K562 (cell line): ENCODE results near the gene NRCAM. TPM values are rescaled to one million over a fixed set of nuclear protein-coding genes. Genes with fewer than 3 reads are reported as not detected.

ENCODE experiments used
- ATAC-seq: fragments of 200-7000 bp; cut with Tn5 transposase; 3 replicates; pipeline ENCODE4 v1.9.1; 2020; ENCODE audit warnings: moderate library complexity
- BruUV-seq: library from RNA; stranded (reverse); fragments of 400-500 nt; replicated peaks from 2 replicates; lab custom pipeline; 2021; lab: Mats Ljungman, UMichigan
- CTCF ChIA-PET: fragments of 300-600 bp; formaldehyde crosslinking; extraction: SDS; loops from one replicate; lab custom pipeline; 2021; ENCODE audit warnings: low intra/inter-chr PET ratio; lab: Yijun Ruan, JAX
- POLR2A ChIA-PET: fragments of 300-600, 350-650 bp; sonication (Branson Sonifier 250); formaldehyde crosslinking; extraction: SDS; loops from one replicate; lab custom pipeline; 2021; ENCODE audit warnings: antibody characterized with exemption, inconsistent platforms; lab: Yijun Ruan, JAX
- DNase-seq, 4 experiments: peaks; one replicate each; pipeline versions ENCODE4 v3.0.0 to v3.0.0-alpha.2; 2011 to 2018; ENCODE audit warnings: low spot score in 3 of 4, mixed read lengths in 3 of 4; ENCODE audit errors: extremely low read depth in 1 of 4
- FAIRE-seq: peaks from 2 replicates; lab custom pipeline; 2011; peaks lifted over from hg19 to GRCh38; lab: Jason Lieb, UNC
- H2AFZ ChIP-seq: 2 replicates; pipeline ENCODE4 v1.6.0; 2011; ENCODE audit warnings: low read depth, low read length, control low read depth, inconsistent platforms
- H3K27ac ChIP-seq: fragments of 200-600 bp; 3 replicates; pipeline ENCODE4 v1.8.0; 2011; ENCODE audit warnings: low read depth, mild to moderate bottlenecking, control low read depth, inconsistent platforms, low read length, moderate library complexity, mixed read lengths; ENCODE audit errors: extremely low read depth
- H3K27me3 ChIP-seq, 2 experiments: fragments of 300-600 bp in 1 of 2; 2 replicates in 1 of 2; 3 replicates in 1 of 2; pipeline versions ENCODE4 v1.6.0 to v1.8.0; 2011; ENCODE audit warnings: inconsistent platforms in 2 of 2, low read length in 2 of 2, mild to moderate bottlenecking in 1 of 2, mixed read lengths in 1 of 2, moderate library complexity in 1 of 2; ENCODE audit not compliant: control insufficient read depth in 2 of 2, insufficient read depth in 2 of 2
- H3K36me3 ChIP-seq: fragments of 300-600 bp; 3 replicates; pipeline ENCODE4 v1.8.0; 2011; ENCODE audit warnings: mild to moderate bottlenecking, low read length, inconsistent platforms; ENCODE audit not compliant: control insufficient read depth, insufficient read depth
- H3K4me1 ChIP-seq, 2 experiments: fragments of 200-600 bp in 1 of 2; replicated peaks in 1 of 2; 2 replicates in 1 of 2; 3 replicates in 1 of 2; pipeline versions ENCODE4 v1.5.1 to v1.8.0; 2011; ENCODE audit warnings: inconsistent platforms in 2 of 2, low read length in 2 of 2, mild to moderate bottlenecking in 1 of 2, mixed read lengths in 1 of 2, moderate library complexity in 1 of 2; ENCODE audit not compliant: control insufficient read depth in 2 of 2, insufficient read depth in 2 of 2
- H3K4me2 ChIP-seq: 2 replicates; pipeline ENCODE4 v1.6.1; 2011; ENCODE audit warnings: low read length, control low read depth, inconsistent platforms, mixed read lengths; ENCODE audit not compliant: insufficient read depth
- H3K4me3 ChIP-seq: fragments of 200-600 bp; sonication (generic), shearing (Covaris generic); 2 replicates; pipeline ENCODE4 v1.5.1; 2016; ENCODE audit warnings: control low read depth, inconsistent platforms
- H3K79me2 ChIP-seq: fragments of 200-600 bp; 3 replicates; pipeline ENCODE4 v1.8.0; 2011; ENCODE audit warnings: low read length, inconsistent platforms; ENCODE audit not compliant: control insufficient read depth, insufficient read depth
- H3K9ac ChIP-seq, 2 experiments: 2 replicates each; pipeline versions ENCODE4 v1.6.0 to v1.6.1; 2011; ENCODE audit warnings: low read depth in 2 of 2, low read length in 2 of 2, control low read depth in 1 of 2, inconsistent platforms in 1 of 2, mild to moderate bottlenecking in 1 of 2, mixed read lengths in 1 of 2; ENCODE audit not compliant: insufficient read depth in 1 of 2
- H3K9me1 ChIP-seq: one replicate; pipeline ENCODE4 v1.6.0; 2011; ENCODE audit warnings: inconsistent platforms, mild to moderate bottlenecking, low read length, moderate library complexity; ENCODE audit not compliant: control insufficient read depth, insufficient read depth
- H3K9me3 ChIP-seq: replicated peaks from 2 replicates; pipeline ENCODE4 v1.5.1; 2011; ENCODE audit warnings: low read depth, low read length, inconsistent platforms; ENCODE audit not compliant: control insufficient read depth, insufficient read depth
- H4K20me1 ChIP-seq: replicated peaks from 2 replicates; pipeline ENCODE4 v1.6.1; 2011; ENCODE audit warnings: low read length, inconsistent platforms, mixed read lengths; ENCODE audit not compliant: control insufficient read depth, insufficient read depth
- CBX8 ChIP-seq: fragments of 200-600 bp; sonication (generic); IDR thresholded peaks from 2 replicates; pipeline ENCODE4 v1.6.1; 2012; ENCODE audit warnings: borderline replicate concordance, mixed run types, low read depth, mild to moderate bottlenecking, moderate library complexity, mixed read lengths, low read length, control low read depth, inconsistent platforms; ENCODE audit not compliant: poor library complexity, severe bottlenecking; ENCODE audit errors: extremely low read depth
- FIP1L1 ChIP-seq: fragments of 200-400 bp; formaldehyde crosslinking; IDR thresholded peaks from 2 replicates; pipeline ENCODE4 v1.6.1; 2018; ENCODE audit warnings: mild to moderate bottlenecking, low read depth, low read length; ENCODE audit not compliant: poor library complexity, severe bottlenecking
- FOXJ3 ChIP-seq: sonication (generic); formaldehyde crosslinking; IDR thresholded peaks from 2 replicates; pipeline ENCODE4 v1.4.0; 2020; ENCODE audit warnings: mild to moderate bottlenecking, missing genetic modification reagents
- GABPB2 ChIP-seq: fragments of 250-450 bp; sonication (Bioruptor Pico); conservative IDR thresholded peaks from 2 replicates; pipeline ENCODE4 v1.5.1; 2021; ENCODE audit warnings: mild to moderate bottlenecking
- PBX2 ChIP-seq, 2 experiments: IDR thresholded peaks in 1 of 2; conservative IDR thresholded peaks in 1 of 2; 2 replicates each; pipeline ENCODE4 v1.6.1; 2016; ENCODE audit warnings: low read depth in 2 of 2, mild to moderate bottlenecking in 1 of 2, missing compliant biosample characterization in 1 of 2, missing genetic modification characterization in 1 of 2, moderate library complexity in 1 of 2
- TGIF2 ChIP-seq: sonication (generic); formaldehyde crosslinking; IDR thresholded peaks from 2 replicates; pipeline ENCODE4 v1.8.1; 2022; ENCODE audit warnings: mild to moderate bottlenecking, missing genetic modification reagents, moderate library complexity
- THRA ChIP-seq: fragments of 450-650 bp; IDR thresholded peaks from 2 replicates; pipeline ENCODE4 v1.6.1; 2017; ENCODE audit warnings: mild to moderate bottlenecking, moderate library complexity
- ZNF277 ChIP-seq: fragments of 250-450 bp; sonication (Bioruptor Pico); IDR thresholded peaks from 2 replicates; pipeline ENCODE4 v1.8.0; 2022; ENCODE audit warnings: inconsistent platforms, mild to moderate bottlenecking, moderate library complexity, borderline replicate concordance
- WGBS: fragments of 100-300 bp; shearing (Covaris generic); methylation state at CpG from one replicate; pipeline ENCODE4 v1.1.6; 2016; ENCODE audit warnings: low coverage, mixed read lengths; ENCODE audit not compliant: insufficient coverage; ENCODE audit errors: missing lambda C conversion rate; 5-methylcytosine and 5-hydroxymethylcytosine counted together
- in situ Hi-C: fragments of 300-500 bp; cut with MboI; formaldehyde crosslinking; loops from 4 replicates; pipeline ENCODE4 v1.15.0; 2018; ENCODE audit warnings: inconsistent platforms, mixed read lengths
- intact Hi-C: fragments of 100-400 bp; cut with micrococcal nuclease; formaldehyde crosslinking; loops from 2 replicates; pipeline ENCODE4 v1.14.2; 2022
- polyA plus RNA-seq, 8 experiments: library from polyadenylated mRNA; depleted of rRNA in 4 of 8; stranded (reverse) in 5 of 8; unstranded in 3 of 8; fragments of >200 nt; fragmentation: Nextera tagmentation in 2 of 8; fragmentation: Illumina TruSeq in 1 of 8; extraction: Ambion mirVana in 2 of 8; extraction: Trizol in 1 of 8; gene quantifications; 2 replicates each; pipeline versions ENCODE4 v1.2.1 to v1.2.3, GENCODE V29; 2011 to 2014; ENCODE audit warnings: inconsistent platforms in 1 of 8, missing spikeins in 1 of 8
- total RNA-seq, 7 experiments: library from RNA; depleted of rRNA in 6 of 7; stranded (reverse); fragments of >200 nt in 6 of 7; fragmentation: Illumina TruSeq in 2 of 7; extraction: Trizol in 2 of 7; gene quantifications; 2 replicates each; pipeline versions ENCODE4 v1.2.1 to v1.2.3, GENCODE V29; 2011 to 2021; ENCODE audit warnings: low replicate concordance in 1 of 7

The NRCAM gene
- total and polyA plus RNA-seq, 9 of the 15 experiments (the other 6 are each of a cell fraction or from before 2014, with no cell fraction given): 0.03 to 0.54 (median 0.12) TPM; not detected in 1

- H4K20me1 ChIP-seq: no peaks in the 10 kb centered on the region
- H3K79me2 ChIP-seq: no peaks in the 10 kb centered on the region
- ChIA-PET POLR2A (interaction anchor here (0.6 kb wide), 2 partner anchors 15 to 223 kb away, joined by 3 read pairs; no protein-coding TSS in a partner anchor), CTCF (no interaction called here)
- H3K27me3 ChIP-seq: peaks cover 32 to 33% of the 10 kb centered on the region in 2 experiments
- H3K9me1 ChIP-seq: no peaks in the 10 kb centered on the region
- no peak overlapping the region for H3K27ac ChIP-seq
- no peak for DNase-seq
- no peak overlapping the region for H3K4me3 ChIP-seq
- H3K4me2 ChIP-seq: no peak overlapping the region
- WGBS: 1% methylated on average over 7 of the region's 7 CpGs
- BruUV-seq: no TSS peak
- H2AFZ ChIP-seq: no peak overlapping the region
- no peak for FAIRE-seq
- no peaks in the 10 kb centered on the region for H3K36me3 ChIP-seq
- intact Hi-C loops (no loop called here), in situ Hi-C loops (no loop called here)
- no peaks in the 10 kb centered on the region for H3K4me1 ChIP-seq
- H3K9me3 ChIP-seq: no peaks in the 10 kb centered on the region
- ATAC-seq: peak; percentile 28; the same call in 2 of the 3 replicates
- TF ChIP-seq GABPB2 (CRISPR knock-in tag) (no peak), TGIF2 (CRISPR knock-in tag) (no peak), FOXJ3 (CRISPR knock-in tag) (no peak), CBX8 (no peak), ZNF277 (CRISPR knock-in tag) (no peak), THRA (no peak), FIP1L1 (no peak), PBX2 (CRISPR knock-in tag; IDR thresholded peaks at IDR 0.05; ENCODE audit: low read depth) (no peak), PBX2 (tag; conservative IDR thresholded peaks at IDR 0.05; ENCODE audit: low read depth) (no peak)
- H3K9ac ChIP-seq: no peak overlapping the region
Observed at GRCh38 chr7:108408296-108408991, 47.8 kb downstream of the NRCAM start.
